PC-3 (cell line): ENCODE data around the gene PLOD3. TPM values are rescaled to one million over a fixed set of nuclear protein-coding genes. Genes with fewer than 3 reads are reported as not detected.

Experiments
- ATAC-seq: fragments of 200-7000 bp; cut with Tn5 transposase; 2 replicates; pipeline ENCODE4 v1.9.1; 2020; ENCODE audit warnings: mild to moderate bottlenecking, moderate library complexity
- BruUV-seq: library from RNA; stranded (reverse); fragments of 400-500 nt; replicated peaks from 2 replicates; lab custom pipeline; 2021; lab: Mats Ljungman, UMichigan
- CTCF ChIA-PET: fragments of 300-600 bp; sonication (Branson Sonifier 250); formaldehyde crosslinking; loops from one replicate; lab custom pipeline; 2022; ENCODE audit warnings: antibody characterized with exemption; lab: Charles Lee
- POLR2A ChIA-PET: fragments of 300-600 bp; sonication (Branson Sonifier 250); formaldehyde crosslinking; loops from one replicate; lab custom pipeline; 2022; ENCODE audit warnings: antibody characterized with exemption; ENCODE audit not compliant: unreplicated experiment; lab: Charles Lee
- DNase-seq: peaks from one replicate; pipeline ENCODE4 v3.0.0-alpha.2; 2015
- H2AFZ ChIP-seq: fragments of 300-600 bp; sonication (generic); 2 replicates; pipeline ENCODE4 v1.6.0; 2016; ENCODE audit warnings: antibody characterized with exemption, low read length
- H3F3A ChIP-seq: fragments of 300-600 bp; sonication (generic); one replicate; pipeline ENCODE4 v1.6.0; 2017; ENCODE audit warnings: antibody characterized with exemption, low read length, control low read depth, mild to moderate bottlenecking; ENCODE audit not compliant: unreplicated experiment
- H3K27ac ChIP-seq: fragments of 300-600 bp; sonication (generic); 2 replicates; pipeline ENCODE4 v1.5.1; 2016; ENCODE audit warnings: mild to moderate bottlenecking, low read length
- H3K27me3 ChIP-seq: fragments of 300-600 bp; sonication (generic); 2 replicates; pipeline ENCODE4 v1.6.1; 2016; ENCODE audit warnings: low read length, mixed read lengths
- H3K36me3 ChIP-seq: fragments of 300-600 bp; sonication (generic); 2 replicates; pipeline ENCODE4 v1.6.1; 2016; ENCODE audit warnings: low read depth, mixed run types, low read length, mixed read lengths
- H3K4me1 ChIP-seq: fragments of 300-600 bp; sonication (generic); 2 replicates; pipeline ENCODE4 v1.5.1; 2016; ENCODE audit warnings: low read length; ENCODE audit not compliant: insufficient read depth
- H3K4me2 ChIP-seq: fragments of 300-600 bp; sonication (generic); 2 replicates; pipeline ENCODE4 v1.6.0; 2016; ENCODE audit warnings: low read length
- H3K4me3 ChIP-seq: fragments of 300-600 bp; sonication (generic); 2 replicates; pipeline ENCODE4 v1.5.1; 2016; ENCODE audit warnings: mild to moderate bottlenecking, low read length, mixed read lengths
- H3K79me2 ChIP-seq: fragments of 300-600 bp; sonication (generic); 2 replicates; pipeline ENCODE4 v1.6.1; 2017; ENCODE audit warnings: low read length, mixed read lengths
- H3K9ac ChIP-seq: fragments of 300-600 bp; sonication (generic); 2 replicates; pipeline ENCODE4 v1.6.0; 2016; ENCODE audit warnings: mild to moderate bottlenecking, low read length
- H3K9me2 ChIP-seq: fragments of 300-600 bp; sonication (generic); replicated peaks from 2 replicates; pipeline ENCODE4 v1.6.1; 2016; ENCODE audit warnings: mixed run types, low read length, mixed read lengths
- H3K9me3 ChIP-seq: fragments of 300-600 bp; sonication (generic); 2 replicates; pipeline ENCODE4 v1.6.1; 2016; ENCODE audit warnings: low read length, mixed read lengths
- H4K20me1 ChIP-seq: fragments of 300-600 bp; sonication (generic); 2 replicates; pipeline ENCODE4 v1.6.1; 2016; ENCODE audit warnings: low read length, mixed read lengths
- EZH2 ChIP-seq: fragments of 300-600 bp; sonication (generic); IDR thresholded peaks from one replicate; pipeline ENCODE4 v1.6.1; 2017; ENCODE audit warnings: antibody characterized with exemption, mild to moderate bottlenecking, low read length; ENCODE audit not compliant: unreplicated experiment
- EZH2phosphoT487 ChIP-seq: fragments of 300-600 bp; sonication (generic); IDR thresholded peaks from 2 replicates; pipeline ENCODE4 v1.6.1; 2018; ENCODE audit warnings: mild to moderate bottlenecking, antibody characterized with exemption, low read length, borderline replicate concordance
- intact Hi-C: fragments of 100-400 bp; cut with micrococcal nuclease; formaldehyde crosslinking; loops from 2 replicates; pipeline ENCODE4 v1.9.0; 2023
- total RNA-seq: library from RNA; depleted of rRNA; stranded (reverse); fragments of >200 nt; gene quantifications from 2 replicates; pipeline ENCODE4 v1.2.3, GENCODE V29; 2014
- TF ChIP-seq, protein P1 (sequence below): fragments of 300-600 bp; sonication (generic); conservative IDR thresholded peaks from 2 replicates; pipeline ENCODE4 v1.5.1; 2017; ENCODE audit warnings: antibody characterized with exemption, low read depth, mild to moderate bottlenecking, low read length

Gene PLOD3
- total RNA-seq, 1 experiment from 2014 or later = 66.6 TPM

DNA sequence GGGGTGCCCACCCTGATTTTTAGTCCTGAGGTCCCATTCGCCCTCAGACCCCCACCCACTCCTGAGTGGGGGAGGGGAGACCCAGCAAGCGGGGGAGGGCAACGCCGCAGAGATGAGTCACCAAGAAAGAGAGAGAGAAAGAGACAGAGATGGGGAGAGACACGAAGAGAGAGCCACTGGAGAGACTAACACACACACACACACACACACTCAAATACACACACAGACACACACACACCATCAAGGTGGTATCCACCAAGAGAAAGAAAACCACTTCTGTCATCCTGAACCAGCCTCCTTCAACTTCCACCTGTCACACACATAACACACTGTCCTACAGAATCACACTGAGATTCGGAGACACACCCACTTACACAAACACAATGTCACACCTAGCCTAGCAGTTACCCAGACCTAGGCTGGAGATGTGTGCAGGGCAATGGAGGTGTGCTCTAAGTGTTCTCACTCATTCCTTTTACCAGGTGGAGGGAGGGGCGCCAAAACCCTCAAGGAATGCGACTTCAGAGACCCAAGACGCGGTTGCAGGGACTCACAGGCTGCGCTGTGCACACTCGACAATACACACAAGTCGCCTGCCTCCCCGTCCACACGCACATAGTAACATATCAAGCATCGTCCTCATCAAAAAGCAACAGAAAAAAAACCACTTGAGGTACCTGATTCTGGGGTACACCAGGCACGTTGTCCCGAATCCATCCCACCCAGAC is 48.1 kb downstream of the PLOD3 start:
- BruUV-seq = no TSS peak
- Histone ChIP-seq H4K20me1 (no peaks in the 10 kb centered on the region), H3K4me2 (peak overlapping the region; percentile 70), H3K79me2 (no peaks in the 10 kb centered on the region), H3K27me3 (peaks cover 61% of the 10 kb centered on the region), H3F3A (no peaks in the 10 kb centered on the region), H2AFZ (peak overlapping the region; percentile 56), H3K4me3 (peak overlapping the region; percentile 41; the same call in 1 of the 2 replicates), H3K9ac (no peak overlapping the region), H3K9me2 (no peaks in the 10 kb centered on the region), H3K36me3 (no peaks in the 10 kb centered on the region), H3K27ac (no peak overlapping the region), H3K4me1 (peaks cover 45% of the 10 kb centered on the region), H3K9me3 (no peaks in the 10 kb centered on the region)
- ChIA-PET CTCF (no interaction called here), POLR2A (no interaction called here)
- TF ChIP-seq, protein P1, sequence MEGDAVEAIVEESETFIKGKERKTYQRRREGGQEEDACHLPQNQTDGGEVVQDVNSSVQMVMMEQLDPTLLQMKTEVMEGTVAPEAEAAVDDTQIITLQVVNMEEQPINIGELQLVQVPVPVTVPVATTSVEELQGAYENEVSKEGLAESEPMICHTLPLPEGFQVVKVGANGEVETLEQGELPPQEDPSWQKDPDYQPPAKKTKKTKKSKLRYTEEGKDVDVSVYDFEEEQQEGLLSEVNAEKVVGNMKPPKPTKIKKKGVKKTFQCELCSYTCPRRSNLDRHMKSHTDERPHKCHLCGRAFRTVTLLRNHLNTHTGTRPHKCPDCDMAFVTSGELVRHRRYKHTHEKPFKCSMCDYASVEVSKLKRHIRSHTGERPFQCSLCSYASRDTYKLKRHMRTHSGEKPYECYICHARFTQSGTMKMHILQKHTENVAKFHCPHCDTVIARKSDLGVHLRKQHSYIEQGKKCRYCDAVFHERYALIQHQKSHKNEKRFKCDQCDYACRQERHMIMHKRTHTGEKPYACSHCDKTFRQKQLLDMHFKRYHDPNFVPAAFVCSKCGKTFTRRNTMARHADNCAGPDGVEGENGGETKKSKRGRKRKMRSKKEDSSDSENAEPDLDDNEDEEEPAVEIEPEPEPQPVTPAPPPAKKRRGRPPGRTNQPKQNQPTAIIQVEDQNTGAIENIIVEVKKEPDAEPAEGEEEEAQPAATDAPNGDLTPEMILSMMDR = no peak
- TF ChIP-seq EZH2 = no peak
- no peak for TF ChIP-seq EZH2phosphoT487
- DNase-seq (no peak), ATAC-seq (no peak)
- intact Hi-C loops = loop anchor here (1.0 kb wide), 1 partner anchor 25 kb away; no protein-coding TSS in a partner anchor

DNA sequence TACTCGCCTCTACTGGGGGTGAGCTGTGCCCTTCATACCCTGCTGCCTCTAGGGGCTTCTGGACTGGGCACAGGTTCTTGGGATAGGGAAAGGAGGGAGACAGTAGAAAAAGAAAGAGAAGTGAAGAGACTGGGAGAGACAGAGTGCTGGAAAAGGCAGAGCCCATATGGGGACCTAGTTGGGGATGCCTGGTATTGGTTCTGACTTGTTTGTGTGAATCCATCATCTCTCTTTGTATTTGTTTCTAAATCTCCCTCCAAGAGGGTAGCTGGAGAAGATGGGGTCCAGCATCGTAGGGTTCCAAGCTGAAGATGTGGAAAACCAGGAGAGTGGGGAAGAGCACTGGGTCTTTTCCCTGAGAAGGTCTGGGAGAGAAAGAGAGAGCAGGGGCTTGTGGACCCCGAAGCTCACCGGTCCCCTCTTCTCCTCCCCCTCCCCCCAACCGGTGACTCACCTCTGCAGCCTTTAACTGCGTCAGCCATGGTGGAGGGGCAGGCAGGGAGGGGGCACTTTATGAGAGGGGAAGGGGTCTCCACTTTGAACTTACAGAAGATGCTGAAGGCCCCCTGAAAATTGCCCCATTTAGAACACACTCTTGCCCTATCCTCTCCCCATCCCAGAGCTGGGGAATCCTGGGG is 48.9 kb downstream of the PLOD3 start:
- no peak for DNase-seq
- ChIA-PET CTCF (interaction anchor here (0.6 kb wide), 1 partner anchor 12 kb away, joined by 3 read pairs; no protein-coding TSS in a partner anchor), POLR2A (no interaction called here)
- TF ChIP-seq, protein P1 = no peak
- TF ChIP-seq EZH2 = no peak
- TF ChIP-seq EZH2phosphoT487 = no peak
- H3K79me2 ChIP-seq = no peaks in the 10 kb centered on the region
- H3K9me3 ChIP-seq = no peaks in the 10 kb centered on the region
- no peak for ATAC-seq
- H3K27me3 ChIP-seq = peaks cover 61% of the 10 kb centered on the region
- no peaks in the 10 kb centered on the region for H3K36me3 ChIP-seq
- no peaks in the 10 kb centered on the region for H3F3A ChIP-seq
- no peak overlapping the region for H3K9ac ChIP-seq
- no peaks in the 10 kb centered on the region for H3K9me2 ChIP-seq
- H4K20me1 ChIP-seq = no peaks in the 10 kb centered on the region
- H3K4me2 ChIP-seq = no peak overlapping the region
- H3K27ac ChIP-seq = no peak overlapping the region
- intact Hi-C loops = loop anchor here (1.0 kb wide), 1 partner anchor 24 kb away; no protein-coding TSS in a partner anchor
- H2AFZ ChIP-seq = no peak overlapping the region
- BruUV-seq = no TSS peak
- no peak overlapping the region for H3K4me3 ChIP-seq
- H3K4me1 ChIP-seq = peaks cover 48% of the 10 kb centered on the region
